H1 (cell line): ENCODE results near the gene FARS2. TPM values are rescaled to one million over a fixed set of nuclear protein-coding genes. Genes with fewer than 3 reads are reported as not detected.

Source experiments
- CTCF ChIA-PET: fragments of 300-600 bp; sonication (Branson Sonifier 250); formaldehyde crosslinking; loops from one replicate; lab custom pipeline; 2021; ENCODE audit not compliant: partially characterized antibody; lab: Charles Lee
- POLR2A ChIA-PET: fragments of 300-600 bp; sonication (Branson Sonifier 250); formaldehyde crosslinking; loops from one replicate; lab custom pipeline; 2021; ENCODE audit warnings: inconsistent platforms; ENCODE audit not compliant: partially characterized antibody; lab: Charles Lee
- DNase-seq, 2 experiments: peaks; one replicate each; pipeline versions ENCODE4 v3.0.0 to v3.0.0-alpha.2; 2010 to 2022; ENCODE audit warnings: low spot score in 2 of 2, low read depth in 1 of 2, mixed read lengths in 1 of 2
- FAIRE-seq: peaks from 2 replicates; lab custom pipeline; 2011; peaks lifted over from hg19 to GRCh38; lab: Jason Lieb, UNC
- H2AFZ ChIP-seq: 2 replicates; pipeline ENCODE4 v1.8.1; 2012; ENCODE audit warnings: low read length, inconsistent platforms
- H2AK5ac ChIP-seq: 2 replicates; pipeline ENCODE4 v1.6.1; 2013; ENCODE audit warnings: low read depth, low read length
- H2BK120ac ChIP-seq: replicated peaks from 2 replicates; pipeline ENCODE3; 2013; ENCODE audit warnings: low read depth, low read length, inconsistent platforms
- H2BK12ac ChIP-seq: 2 replicates; pipeline ENCODE4 v1.6.1; 2013; ENCODE audit warnings: low read depth, low read length
- H2BK15ac ChIP-seq: 2 replicates; pipeline ENCODE4 v1.6.1; 2013; ENCODE audit warnings: low read length
- H2BK20ac ChIP-seq: 2 replicates; pipeline ENCODE4 v1.6.1; 2013; ENCODE audit warnings: low read length
- H2BK5ac ChIP-seq: 2 replicates; pipeline ENCODE4 v1.6.1; 2013; ENCODE audit warnings: low read depth, low read length
- H3K14ac ChIP-seq: 2 replicates; pipeline ENCODE4 v1.6.1; 2013; ENCODE audit warnings: inconsistent platforms; ENCODE audit not compliant: insufficient read length
- H3K18ac ChIP-seq: 2 replicates; pipeline ENCODE4 v1.6.1; 2013; ENCODE audit warnings: low read length; ENCODE audit errors: extremely low read depth
- H3K23ac ChIP-seq: 2 replicates; pipeline ENCODE4 v1.6.1; 2013; ENCODE audit warnings: inconsistent platforms; ENCODE audit not compliant: insufficient read length
- H3K23me2 ChIP-seq: 2 replicates; pipeline ENCODE4 v1.6.1; 2013; ENCODE audit warnings: low read depth, low read length
- H3K27ac ChIP-seq: 2 replicates; pipeline ENCODE4 v1.6.1; 2011; ENCODE audit warnings: low read depth, low read length, inconsistent platforms
- H3K27me3 ChIP-seq, 4 experiments: replicated peaks in 1 of 4; 1 replicate in 1 of 4; 2 replicates in 3 of 4; pipeline versions ENCODE4 v1.6.1 to v1.8.1; 2011 to 2013; ENCODE audit warnings: low read length in 3 of 4, mild to moderate bottlenecking in 3 of 4, inconsistent platforms in 2 of 4, mixed read lengths in 2 of 4, moderate library complexity in 1 of 4; ENCODE audit not compliant: control insufficient read depth in 3 of 4, insufficient read depth in 3 of 4; ENCODE audit errors: extremely low read depth in 1 of 4
- H3K36me3 ChIP-seq, 4 experiments: 2 replicates each; pipeline versions ENCODE4 v1.6.1 to v1.8.1; 2011 to 2013; ENCODE audit warnings: mild to moderate bottlenecking in 4 of 4, low read length in 3 of 4, moderate library complexity in 2 of 4, control low read depth in 1 of 4, inconsistent platforms in 1 of 4; ENCODE audit not compliant: insufficient read depth in 4 of 4, control insufficient read depth in 2 of 4
- H3K4ac ChIP-seq: replicated peaks from 2 replicates; pipeline ENCODE3; 2013; ENCODE audit warnings: low read length, low read depth, mixed read lengths, inconsistent platforms; ENCODE audit not compliant: insufficient read length
- H3K4me1 ChIP-seq, 4 experiments: replicated peaks in 1 of 4; 1 replicate in 1 of 4; 2 replicates in 3 of 4; pipeline versions ENCODE4 v1.6.1 to v1.8.1; 2011 to 2013; ENCODE audit warnings: low read length in 3 of 4, inconsistent platforms in 2 of 4, mixed read lengths in 1 of 4; ENCODE audit not compliant: insufficient read depth in 4 of 4, control insufficient read depth in 3 of 4
- H3K4me2 ChIP-seq, 2 experiments: 2 replicates each; pipeline versions ENCODE4 v1.6.1 to v1.8.1; 2011 to 2013; ENCODE audit warnings: low read depth in 2 of 2, low read length in 2 of 2, control low read depth in 1 of 2, inconsistent platforms in 1 of 2, mild to moderate bottlenecking in 1 of 2; ENCODE audit not compliant: insufficient read depth in 1 of 2
- H3K4me3 ChIP-seq, 4 experiments: fragments of 200-600, 300-600 bp in 1 of 4; sonication (generic), shearing (Covaris generic), sonication (Bioruptor Twin) in 1 of 4; 2 replicates each; pipeline versions ENCODE4 v1.5.1 to v1.8.1; 2011 to 2016; ENCODE audit warnings: low read length in 4 of 4, low read depth in 3 of 4, control low read depth in 2 of 4, inconsistent platforms in 2 of 4, mild to moderate bottlenecking in 2 of 4, mixed read lengths in 1 of 4, moderate library complexity in 1 of 4; ENCODE audit not compliant: insufficient read depth in 2 of 4; ENCODE audit errors: extremely low read depth in 1 of 4
- H3K56ac ChIP-seq: replicated peaks from 2 replicates; pipeline ENCODE3; 2013; ENCODE audit warnings: low read depth, mild to moderate bottlenecking, mixed read lengths, low read length, inconsistent platforms; ENCODE audit not compliant: insufficient read length
- H3K79me1 ChIP-seq: 2 replicates; pipeline ENCODE4 v1.6.1; 2013; ENCODE audit warnings: low read depth, low read length, control low read depth
- H3K79me2 ChIP-seq, 2 experiments: 2 replicates each; pipeline versions ENCODE4 v1.6.1 to v1.8.1; 2012 to 2013; ENCODE audit warnings: low read length in 2 of 2, mild to moderate bottlenecking in 2 of 2, inconsistent platforms in 1 of 2; ENCODE audit not compliant: insufficient read depth in 2 of 2, control insufficient read depth in 1 of 2
- H3K9ac ChIP-seq, 4 experiments: replicated peaks in 1 of 4; 1 replicate in 1 of 4; 2 replicates in 3 of 4; pipeline versions ENCODE4 v1.6.1 to v1.8.1; 2011 to 2013; ENCODE audit warnings: low read depth in 3 of 4, low read length in 3 of 4, control low read depth in 2 of 4, mild to moderate bottlenecking in 2 of 4, moderate library complexity in 2 of 4, inconsistent platforms in 1 of 4; ENCODE audit errors: extremely low read depth in 1 of 4
- H3K9me3 ChIP-seq, 2 experiments: 2 replicates each; pipeline versions ENCODE4 v1.6.1 to v1.8.1; 2012 to 2013; ENCODE audit warnings: mild to moderate bottlenecking in 2 of 2, moderate library complexity in 2 of 2, control low read depth in 1 of 2, inconsistent platforms in 1 of 2, low read depth in 1 of 2, low read length in 1 of 2, mixed read lengths in 1 of 2; ENCODE audit not compliant: insufficient read depth in 2 of 2
- H4K20me1 ChIP-seq, 2 experiments: replicated peaks in 1 of 2; 2 replicates each; pipeline versions ENCODE3 to v1.8.1; 2011 to 2013; ENCODE audit warnings: inconsistent platforms in 2 of 2, low read length in 2 of 2, mild to moderate bottlenecking in 1 of 2; ENCODE audit not compliant: insufficient read depth in 2 of 2, control insufficient read depth in 1 of 2
- H4K5ac ChIP-seq: 2 replicates; pipeline ENCODE4 v1.6.1; 2013; ENCODE audit warnings: low read length, low read depth, mixed read lengths, inconsistent platforms; ENCODE audit not compliant: insufficient read length
- H4K8ac ChIP-seq: 2 replicates; pipeline ENCODE4 v1.8.0; 2013; ENCODE audit warnings: mild to moderate bottlenecking, moderate library complexity, low read length, inconsistent platforms; ENCODE audit not compliant: insufficient read depth; ENCODE audit errors: extremely low read depth
- H4K91ac ChIP-seq: replicated peaks from 2 replicates; pipeline ENCODE3; 2013; ENCODE audit warnings: low read length, mixed read lengths, inconsistent platforms; ENCODE audit not compliant: insufficient read length
- CTCF ChIP-seq, 3 experiments: IDR thresholded peaks; 1 replicate in 2 of 3; 2 replicates in 1 of 3; pipeline versions ENCODE4 v1.5.1 to v1.6.1; 2011; ENCODE audit warnings: low read length in 3 of 3, mild to moderate bottlenecking in 3 of 3, inconsistent platforms in 2 of 3, low read depth in 1 of 3, moderate library complexity in 1 of 3; ENCODE audit not compliant: insufficient read depth in 1 of 3; ENCODE audit errors: control extremely low read depth in 1 of 3
- KDM1A ChIP-seq: fragments of 200-600, 300-600 bp; sonication (generic); IDR thresholded peaks from 2 replicates; pipeline ENCODE4 v1.7.1; 2016; ENCODE audit warnings: mild to moderate bottlenecking, low read length, borderline replicate concordance
- POLR2AphosphoS5 ChIP-seq: IDR thresholded peaks from 2 replicates; pipeline ENCODE4 v1.6.1; 2011; ENCODE audit warnings: low read depth, low read length
- RAD21 ChIP-seq, 2 experiments: IDR thresholded peaks in 1 of 2; conservative IDR thresholded peaks in 1 of 2; 2 replicates each; pipeline ENCODE4 v1.6.1; 2011; ENCODE audit warnings: low read depth in 2 of 2, low read length in 2 of 2, improper control_type of control experiment in 1 of 2, inconsistent platforms in 1 of 2, mild to moderate bottlenecking in 1 of 2, moderate library complexity in 1 of 2
- RBBP5 ChIP-seq: IDR thresholded peaks from 2 replicates; pipeline ENCODE4 v1.7.1; 2012; ENCODE audit warnings: low read depth, mild to moderate bottlenecking, inconsistent platforms, low read length, moderate library complexity, borderline replicate concordance
- RFX5 ChIP-seq: IDR thresholded peaks from 2 replicates; pipeline ENCODE4 v1.6.1; 2011; ENCODE audit warnings: low read depth, low read length, improper control_type of control experiment, borderline replicate concordance
- SP2 ChIP-seq: IDR thresholded peaks from 2 replicates; pipeline ENCODE4 v1.6.1; 2012; ENCODE audit warnings: mild to moderate bottlenecking, low read length, inconsistent platforms
- ZNF274 ChIP-seq: IDR thresholded peaks from 2 replicates; pipeline ENCODE4 v1.7.0; 2012; ENCODE audit warnings: low read length, borderline replicate concordance; ENCODE audit errors: extremely low read depth
- polyA plus RNA-seq, 7 experiments: library from polyadenylated mRNA; depleted of rRNA in 3 of 7; stranded (reverse) in 5 of 7; unstranded in 2 of 7; fragments of >200 nt in 5 of 7; fragments of 200-250 nt in 2 of 7; gene quantifications; 1 replicate in 5 of 7; 2 replicates in 1 of 7; 4 replicates in 1 of 7; pipeline versions ENCODE4 v1.2.1 to v1.2.3, GENCODE V29; 2011 to 2013; ENCODE audit warnings: missing spikeins in 2 of 7, mixed read lengths in 2 of 7
- total RNA-seq: library from RNA; stranded (reverse); fragmentation: NEBNext Ultra II Directional; extraction: Animal tissue kit (Norgen Biotek cat#: 25700); gene quantifications from 2 replicates; pipeline ENCODE4 v1.2.1, GENCODE V29; 2021

FARS2 gene
- total and polyA plus RNA-seq, 2 of the 8 experiments (the other 6 are each of a cell fraction or from before 2014, with no cell fraction given) = 11.7 to 14.4 TPM

GRCh38 chr6:5582762-5583161 is 321.4 kb downstream of the FARS2 start:
- Histone ChIP-seq H2BK12ac (no peak overlapping the region), H3K4ac (no peak overlapping the region), H3K23ac (no peak overlapping the region), H3K36me3 (no peaks in the 10 kb centered on the region), H3K4me2 (no peak overlapping the region), H3K79me1 (no peaks in the 10 kb centered on the region), H4K20me1 (no peaks in the 10 kb centered on the region), H3K23me2 (no peaks in the 10 kb centered on the region), H4K91ac (no peak overlapping the region), H3K9ac (no peak overlapping the region), H3K79me2 (no peaks in the 10 kb centered on the region), H2BK15ac (no peak overlapping the region), H3K14ac (no peak overlapping the region), H2AFZ (no peak overlapping the region), H2BK120ac (no peak overlapping the region), H3K4me1 (no peaks in the 10 kb centered on the region), H3K27me3 (no peaks in the 10 kb centered on the region), H3K56ac (no peak overlapping the region), H3K18ac (no peak overlapping the region), H2BK20ac (no peak overlapping the region), H3K4me3 (no peak overlapping the region), H2BK5ac (no peak overlapping the region), H2AK5ac (no peak overlapping the region), H4K5ac (no peak overlapping the region), H3K27ac (no peak overlapping the region), H3K9me3 (no peaks in the 10 kb centered on the region), H4K8ac (no peak overlapping the region)
- no peak for DNase-seq
- POLR2A ChIA-PET = interaction anchor here (1.0 kb wide), 1 partner anchor 14 kb away, joined by 3 read pairs; no protein-coding TSS in a partner anchor
- CTCF ChIA-PET = interaction anchor here (0.6 to 0.8 kb wide), 2 partner anchors 29 to 34 kb away, joined by 3 to 4 read pairs; no protein-coding TSS in a partner anchor
- FAIRE-seq = no peak
- TF ChIP-seq CTCF (IDR thresholded peaks at IDR 0.05; ENCODE audit: control extremely low read depth in 1 of 3, insufficient read depth in 1 of 3, low read depth in 1 of 3, low read length in 3 of 3) (peak in 2 of 3 experiments; percentile 21 to 31; a peak in 2 of 4 replicates), ZNF274 (no peak), RAD21 (IDR thresholded peaks at IDR 0.05 in 1 of 2, conservative IDR thresholded peaks at IDR 0.05 in 1 of 2; ENCODE audit: low read depth in 2 of 2, low read length in 2 of 2) (peak in 1 of 2 experiments; percentile 42; a peak in 2 of 4 replicates), POLR2AphosphoS5 (no peak), KDM1A (no peak), RBBP5 (no peak), SP2 (no peak), RFX5 (no peak)
